ENCODE measurements around the gene MYO10.
A peak's percentile ranks its signal among the peaks of the same experiment; 100 is the strongest.

The MYO10 gene

DNA sequence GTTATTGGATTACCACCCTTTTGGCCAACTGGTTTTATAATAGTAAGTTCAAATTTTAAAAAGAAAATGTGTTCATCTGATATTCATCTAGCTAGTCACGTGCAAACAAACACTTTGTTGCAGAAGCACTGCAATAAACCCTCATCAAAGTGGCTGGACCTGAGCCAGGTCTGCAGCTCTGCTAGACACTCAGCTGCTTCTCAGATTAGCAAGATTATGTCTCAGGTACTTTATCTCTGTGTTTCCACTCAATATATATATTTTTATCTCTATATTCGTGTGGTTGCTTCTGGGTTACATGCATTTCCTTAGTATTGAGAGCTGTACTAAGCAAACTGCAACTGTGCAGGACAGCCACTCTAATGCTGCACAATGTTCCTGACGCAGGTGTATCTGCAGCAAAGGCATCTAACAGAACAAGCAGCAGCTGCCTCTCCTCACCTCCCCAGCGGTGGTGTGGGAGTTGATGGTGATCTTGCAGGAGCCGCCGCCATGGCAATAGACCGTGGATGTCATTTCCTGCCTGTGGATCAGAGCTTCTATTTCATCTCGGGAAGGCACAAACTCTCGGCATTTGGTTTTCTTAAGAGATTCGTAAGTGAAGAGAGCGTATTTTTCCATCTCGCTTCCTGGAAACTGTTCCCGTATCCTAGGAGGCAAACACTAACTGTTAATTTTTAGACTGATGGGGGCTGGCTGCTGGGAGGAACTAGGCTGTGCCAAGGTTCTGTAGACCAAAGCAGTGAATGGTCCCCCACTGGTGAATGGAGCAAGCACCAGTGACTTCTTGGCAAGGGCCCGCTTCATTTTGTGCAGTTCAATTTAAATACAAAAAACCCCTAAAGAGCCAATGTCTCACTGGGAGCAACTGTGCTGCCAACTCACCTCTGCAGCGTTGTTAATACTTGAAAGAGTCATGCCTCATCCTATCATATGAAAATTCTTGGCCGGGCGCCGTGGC lies 262.6 kb downstream of the MYO10 start:
- H3K27me3 Mint-ChIP-seq = no peaks in the 10 kb centered on the region

GRCh38 chr5:16671208-16671607 lies 264.9 kb downstream of the MYO10 start:
- Mint-ChIP-seq H3K27ac (no peak overlapping the region), H3K9me3 (no peaks in the 10 kb centered on the region), H3K4me1 (peaks cover 11% of the 10 kb centered on the region), H3K27me3 (no peaks in the 10 kb centered on the region), H3K36me3 (ENCODE audit: low read depth) (no peaks in the 10 kb centered on the region), H3K4me3 (no peak overlapping the region)
- DNase-seq = no peak
- no peak for ATAC-seq

More for the DNA sequence above, 262.6 kb downstream of the MYO10 start:
- Mint-ChIP-seq H3K9me3 (no peaks in the 10 kb centered on the region), H3K4me3 (peak overlapping the region; percentile 27), H3K27ac (no peak overlapping the region), H3K36me3 (ENCODE audit: low read depth) (no peaks in the 10 kb centered on the region), H3K4me1 (peaks cover 11% of the 10 kb centered on the region)
- DNase-seq (peak; percentile 13), ATAC-seq (no peak)

GRCh38 chr5:16669776-16670175 lies 266.3 kb downstream of the MYO10 start:
- DNase-seq (no peak), ATAC-seq (no peak)
- H3K27ac Mint-ChIP-seq = no peak overlapping the region
- H3K4me1 Mint-ChIP-seq = peaks cover 11% of the 10 kb centered on the region
- no peaks in the 10 kb centered on the region for H3K9me3 Mint-ChIP-seq
- no peaks in the 10 kb centered on the region for H3K27me3 Mint-ChIP-seq
- no peak overlapping the region for H3K4me3 Mint-ChIP-seq
- no peaks in the 10 kb centered on the region for H3K36me3 Mint-ChIP-seq (ENCODE audit: low read depth)

DNA sequence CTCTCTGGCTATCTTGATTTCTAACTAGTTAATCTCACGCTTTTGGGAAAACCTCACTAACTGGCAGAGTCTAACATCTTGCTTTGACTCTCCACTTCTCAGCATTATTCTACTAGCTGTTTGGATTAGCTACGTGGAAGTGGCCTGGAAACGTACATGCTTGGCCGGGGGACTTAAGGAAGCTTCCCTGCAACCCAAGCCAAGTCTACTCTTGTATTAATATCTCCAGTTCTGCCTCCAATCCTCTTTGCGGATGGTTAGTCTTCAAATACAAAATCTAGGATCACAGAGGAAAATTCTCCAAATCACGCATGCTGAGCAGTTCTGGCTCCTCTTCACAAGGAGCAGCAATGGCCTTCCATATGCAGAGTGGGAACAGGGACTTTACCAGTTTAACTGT lies 267.5 kb downstream of the MYO10 start:
- Mint-ChIP-seq H3K4me1 (peaks cover 8% of the 10 kb centered on the region), H3K4me3 (no peak overlapping the region), H3K27me3 (no peaks in the 10 kb centered on the region), H3K27ac (no peak overlapping the region), H3K9me3 (no peaks in the 10 kb centered on the region), H3K36me3 (ENCODE audit: low read depth) (no peaks in the 10 kb centered on the region)
- DNase-seq (no peak), ATAC-seq (no peak)

- DNase-seq (no peak), ATAC-seq (no peak)
- H3K9me3 Mint-ChIP-seq = no peaks in the 10 kb centered on the region
- H3K27me3 Mint-ChIP-seq = no peaks in the 10 kb centered on the region
- no peaks in the 10 kb centered on the region for H3K36me3 Mint-ChIP-seq (ENCODE audit: low read depth)
- H3K4me1 Mint-ChIP-seq = peaks cover 5% of the 10 kb centered on the region
- H3K27ac Mint-ChIP-seq = no peak overlapping the region
- no peak overlapping the region for H3K4me3 Mint-ChIP-seq
Observed at GRCh38 chr5:16668194-16668593, 267.9 kb downstream of the MYO10 start.

DNA sequence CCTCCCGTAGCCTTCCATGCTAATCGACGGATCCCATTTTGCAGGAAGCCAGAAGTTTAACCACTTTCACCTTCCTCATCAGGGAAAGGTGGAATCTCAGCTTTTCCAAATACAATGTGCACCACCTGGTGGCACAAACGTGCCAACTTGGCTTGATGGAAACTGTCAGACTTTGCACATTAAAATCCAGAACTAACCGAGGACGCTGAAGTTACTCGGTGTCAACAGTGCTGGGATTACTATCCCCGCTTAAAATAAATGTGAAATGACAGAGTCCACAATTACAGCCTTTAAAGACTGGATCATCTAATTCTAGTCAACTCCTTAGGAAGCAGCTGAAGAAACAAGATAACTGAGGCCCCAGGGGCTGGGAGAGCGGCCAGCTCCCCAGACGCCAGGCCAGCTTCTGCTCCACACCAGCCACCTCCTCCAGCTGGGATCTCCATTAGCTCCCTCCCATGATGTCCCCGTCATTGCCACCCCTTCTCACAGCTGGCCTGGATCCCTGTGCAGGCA lies 269.1 kb downstream of the MYO10 start:
- Mint-ChIP-seq H3K4me3 (no peak overlapping the region), H3K9me3 (no peaks in the 10 kb centered on the region), H3K36me3 (ENCODE audit: low read depth) (no peaks in the 10 kb centered on the region), H3K27me3 (no peaks in the 10 kb centered on the region), H3K27ac (no peak overlapping the region), H3K4me1 (no peaks in the 10 kb centered on the region)
- ATAC-seq (no peak), DNase-seq (peak; percentile 20)

DNA sequence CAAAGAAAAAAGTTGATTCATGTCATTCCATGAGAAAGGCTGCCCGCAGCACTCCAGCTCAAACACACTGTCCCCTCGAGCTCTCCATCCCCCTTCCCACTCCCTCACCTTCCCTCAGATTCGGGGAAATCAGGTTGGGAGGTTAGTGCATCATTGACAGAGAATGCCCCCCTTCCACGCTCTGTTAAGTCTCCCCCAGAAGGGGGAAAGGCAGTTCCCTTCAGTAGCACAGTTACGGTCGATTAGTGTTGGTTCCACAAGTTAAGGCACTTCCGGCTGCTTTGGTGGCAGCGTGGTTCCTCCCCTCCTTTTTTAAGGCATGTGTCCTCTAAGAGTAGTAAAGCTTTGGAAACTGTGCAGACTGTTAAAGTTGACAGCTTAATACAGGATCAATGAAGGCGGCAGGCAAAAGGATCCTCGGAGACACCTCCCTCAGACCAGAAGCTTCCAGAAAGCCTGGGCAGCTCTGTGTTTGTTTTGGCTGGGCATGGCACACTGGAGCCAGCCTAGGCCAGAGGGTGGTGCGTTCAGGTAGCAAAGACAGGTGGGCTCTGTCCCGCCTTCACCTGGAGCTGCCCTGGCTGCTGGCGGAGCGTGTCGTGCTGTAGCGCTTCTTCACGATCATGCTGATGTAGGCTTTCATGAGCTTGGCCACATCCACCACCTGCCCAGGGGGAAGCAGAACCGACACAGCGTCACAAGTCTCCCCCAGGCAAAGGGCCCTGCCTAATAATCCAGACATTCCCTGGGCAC lies 269.8 kb downstream of the MYO10 start:
- no peaks in the 10 kb centered on the region for H3K4me1 Mint-ChIP-seq
- no peaks in the 10 kb centered on the region for H3K36me3 Mint-ChIP-seq (ENCODE audit: low read depth)
- H3K9me3 Mint-ChIP-seq = no peaks in the 10 kb centered on the region
- no peak overlapping the region for H3K27ac Mint-ChIP-seq
- H3K4me3 Mint-ChIP-seq = no peak overlapping the region
- no peak for ATAC-seq
- no peaks in the 10 kb centered on the region for H3K27me3 Mint-ChIP-seq
- no peak for DNase-seq

DNA sequence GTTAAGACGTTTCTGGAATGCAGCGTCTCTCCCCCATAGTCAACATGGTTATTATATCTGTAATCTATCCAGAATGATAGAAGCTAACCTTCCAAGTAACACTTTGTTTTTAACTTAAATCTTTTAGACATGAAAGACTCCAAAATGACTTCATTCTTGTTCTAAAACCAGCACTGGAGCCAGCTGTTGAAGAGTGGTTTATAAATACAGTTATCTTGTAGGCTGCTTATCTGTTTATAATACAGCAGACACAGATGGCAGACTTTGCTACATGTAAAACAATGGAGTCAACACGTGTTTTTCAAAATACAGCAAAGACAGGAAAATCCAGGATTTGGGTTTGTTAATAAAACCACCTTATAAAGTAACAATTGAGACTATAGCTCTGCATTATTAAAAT lies 270.5 kb downstream of the MYO10 start:
- Mint-ChIP-seq H3K4me1 (no peaks in the 10 kb centered on the region), H3K9me3 (no peaks in the 10 kb centered on the region), H3K27ac (no peak overlapping the region), H3K36me3 (ENCODE audit: low read depth) (no peaks in the 10 kb centered on the region), H3K4me3 (no peak overlapping the region), H3K27me3 (no peaks in the 10 kb centered on the region)
- no peak for DNase-seq
- ATAC-seq = no peak

GRCh38 chr5:16664368-16664767 lies 271.7 kb downstream of the MYO10 start:
- no peak overlapping the region for H3K27ac Mint-ChIP-seq
- ATAC-seq (no peak), DNase-seq (no peak)
- no peaks in the 10 kb centered on the region for H3K36me3 Mint-ChIP-seq (ENCODE audit: low read depth)
- H3K9me3 Mint-ChIP-seq = no peaks in the 10 kb centered on the region
- H3K27me3 Mint-ChIP-seq = no peaks in the 10 kb centered on the region
- H3K4me1 Mint-ChIP-seq = no peaks in the 10 kb centered on the region
- no peak overlapping the region for H3K4me3 Mint-ChIP-seq

DNA sequence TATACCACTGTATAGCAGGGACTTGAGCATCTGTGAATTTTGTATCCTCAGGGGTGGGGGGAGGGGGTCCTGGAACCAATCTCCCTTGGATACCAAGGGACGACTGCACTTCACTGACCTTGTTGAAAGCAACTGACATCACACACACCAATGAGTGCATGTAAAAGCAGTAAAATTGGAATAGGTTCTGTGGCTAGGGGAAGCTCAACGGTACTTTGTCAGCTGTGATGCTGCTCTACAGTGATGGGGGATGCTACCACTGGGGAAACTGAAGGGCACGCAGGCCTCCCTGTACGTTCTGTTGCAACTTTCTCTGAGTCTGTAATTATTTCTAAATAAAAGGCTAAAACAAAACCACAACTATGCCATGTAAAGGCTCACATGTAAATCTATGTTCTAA lies 272.2 kb downstream of the MYO10 start:
- no peaks in the 10 kb centered on the region for H3K36me3 Mint-ChIP-seq (ENCODE audit: low read depth)
- no peak overlapping the region for H3K27ac Mint-ChIP-seq
- DNase-seq (no peak), ATAC-seq (no peak)
- no peaks in the 10 kb centered on the region for H3K27me3 Mint-ChIP-seq
- H3K4me3 Mint-ChIP-seq = no peak overlapping the region
- H3K4me1 Mint-ChIP-seq = no peaks in the 10 kb centered on the region
- no peaks in the 10 kb centered on the region for H3K9me3 Mint-ChIP-seq

DNA sequence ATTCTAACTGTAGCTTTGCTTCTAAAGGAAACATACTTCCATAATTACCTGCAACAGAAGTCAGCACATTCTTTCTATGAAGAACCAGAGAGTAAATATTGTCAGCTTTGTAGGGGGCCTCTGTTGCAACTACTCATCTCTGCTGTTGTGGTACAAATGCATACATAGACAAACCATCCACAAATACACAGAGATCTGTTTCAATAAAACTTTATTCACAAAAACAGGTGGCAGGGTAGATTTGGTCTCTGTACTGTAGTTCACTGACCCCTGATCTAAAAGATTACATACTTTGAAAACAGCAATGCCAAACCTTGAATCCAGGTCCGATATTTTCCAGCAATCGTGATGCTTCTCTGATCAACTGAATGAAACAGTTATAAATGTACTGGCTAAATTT lies 274.4 kb downstream of the MYO10 start:
- peaks cover 4% of the 10 kb centered on the region for H3K4me1 Mint-ChIP-seq
- DNase-seq = no peak
- no peaks in the 10 kb centered on the region for H3K27me3 Mint-ChIP-seq
- no peaks in the 10 kb centered on the region for H3K36me3 Mint-ChIP-seq (ENCODE audit: low read depth)
- no peak overlapping the region for H3K4me3 Mint-ChIP-seq
- ATAC-seq = no peak
- no peak overlapping the region for H3K27ac Mint-ChIP-seq
- no peaks in the 10 kb centered on the region for H3K9me3 Mint-ChIP-seq

GRCh38 chr5:16660982-16661381 lies 275.1 kb downstream of the MYO10 start:
- no peak overlapping the region for H3K27ac Mint-ChIP-seq
- no peaks in the 10 kb centered on the region for H3K27me3 Mint-ChIP-seq
- H3K4me3 Mint-ChIP-seq = no peak overlapping the region
- H3K9me3 Mint-ChIP-seq = no peaks in the 10 kb centered on the region
- no peak for DNase-seq
- no peak for ATAC-seq
- H3K36me3 Mint-ChIP-seq (ENCODE audit: low read depth) = no peaks in the 10 kb centered on the region
- peaks cover 10% of the 10 kb centered on the region for H3K4me1 Mint-ChIP-seq

GRCh38 chr5:16659536-16659935 lies 276.6 kb downstream of the MYO10 start:
- Mint-ChIP-seq H3K27ac (no peak overlapping the region), H3K9me3 (no peaks in the 10 kb centered on the region), H3K4me1 (peaks cover 19% of the 10 kb centered on the region), H3K36me3 (ENCODE audit: low read depth) (no peaks in the 10 kb centered on the region), H3K4me3 (no peak overlapping the region), H3K27me3 (no peaks in the 10 kb centered on the region)
- no peak for ATAC-seq
- DNase-seq = no peak

- ATAC-seq = no peak
- Mint-ChIP-seq H3K4me1 (peaks cover 19% of the 10 kb centered on the region), H3K27ac (peak overlapping the region; percentile 15), H3K4me3 (no peak overlapping the region), H3K36me3 (ENCODE audit: low read depth) (no peaks in the 10 kb centered on the region), H3K9me3 (no peaks in the 10 kb centered on the region), H3K27me3 (no peaks in the 10 kb centered on the region)
- no peak for DNase-seq
Observed at GRCh38 chr5:16656561-16657191, 279.4 kb downstream of the MYO10 start.

Measured in activated naive CD8-positive, alpha-beta T cell treated with anti-CD3 and anti-CD28 coated beads, Interleukin-2, amount 50 U/mL, for 24 hours (primary cell).